Panc1 (cell line): ENCODE measurements around the gene SCGB1A1. TPM values are rescaled to one million over a fixed set of nuclear protein-coding genes. Genes with fewer than 3 reads are reported as not detected.
A peak's percentile ranks its signal among the peaks of the same experiment; 100 is the strongest.

Experiments used
- ATAC-seq: fragments of 200-7000 bp; cut with Tn5 transposase; 2 replicates; pipeline ENCODE4 v1.9.1; 2020; ENCODE audit warnings: mild to moderate bottlenecking, moderate library complexity
- BruUV-seq: library from RNA; stranded (reverse); fragments of 400-500 nt; replicated peaks from 2 replicates; lab custom pipeline; 2021; lab: Mats Ljungman, UMichigan
- CTCF ChIA-PET: fragments of 300-600 bp; sonication (Branson Sonifier 250); formaldehyde crosslinking; loops from one replicate; lab custom pipeline; 2022; ENCODE audit warnings: antibody characterized with exemption; lab: Charles Lee
- POLR2A ChIA-PET: fragments of 300-600 bp; sonication (Branson Sonifier 250); formaldehyde crosslinking; loops from one replicate; lab custom pipeline; 2022; ENCODE audit warnings: antibody characterized with exemption; lab: Charles Lee
- DNase-seq: peaks from one replicate; pipeline ENCODE4 v3.0.0-alpha.2; 2010; ENCODE audit warnings: low read depth, low spot score
- H3K27ac ChIP-seq: 2 replicates; pipeline ENCODE4 v1.5.1; 2011; ENCODE audit warnings: mild to moderate bottlenecking, low read length, inconsistent platforms
- H3K27me3 ChIP-seq: fragments of 200-500 bp; sonication (Bioruptor generic); 2 replicates; pipeline ENCODE4 v1.6.0; 2014; ENCODE audit warnings: low read length, inconsistent platforms; ENCODE audit not compliant: control insufficient read depth, insufficient read depth
- H3K36me3 ChIP-seq: fragments of 200-500 bp; sonication (Bioruptor generic); 2 replicates; pipeline ENCODE4 v1.5.1; 2014; ENCODE audit warnings: inconsistent platforms, mild to moderate bottlenecking, low read length, moderate library complexity; ENCODE audit not compliant: control insufficient read depth, insufficient read depth
- H3K4me1 ChIP-seq: 2 replicates; pipeline ENCODE4 v1.5.1; 2011; ENCODE audit warnings: inconsistent platforms, mild to moderate bottlenecking, low read length, moderate library complexity; ENCODE audit not compliant: control insufficient read depth, insufficient read depth
- H3K4me3 ChIP-seq, 2 experiments: 2 replicates each; pipeline ENCODE4 v1.5.1; 2011 to 2012; ENCODE audit warnings: low read depth in 2 of 2, low read length in 2 of 2, mild to moderate bottlenecking in 2 of 2, inconsistent platforms in 1 of 2, moderate library complexity in 1 of 2
- H3K9me3 ChIP-seq: fragments of 200-500 bp; sonication (Bioruptor generic); 2 replicates; pipeline ENCODE4 v1.5.1; 2014; ENCODE audit warnings: low read depth, mild to moderate bottlenecking, inconsistent platforms, low read length, moderate library complexity; ENCODE audit not compliant: control insufficient read depth, insufficient read depth
- POLR2AphosphoS5 ChIP-seq: IDR thresholded peaks from 2 replicates; pipeline ENCODE4 v1.6.1; 2012; ENCODE audit warnings: mild to moderate bottlenecking, low read depth, low read length, moderate library complexity
- SIN3A ChIP-seq: IDR thresholded peaks from 2 replicates; pipeline ENCODE4 v1.6.1; 2012; ENCODE audit warnings: low read depth, mild to moderate bottlenecking, low read length, moderate library complexity, borderline replicate concordance; ENCODE audit not compliant: insufficient read depth
- TCF7L2 ChIP-seq: IDR thresholded peaks from 2 replicates; pipeline ENCODE4 v1.6.1; 2011; ENCODE audit warnings: mild to moderate bottlenecking, low read depth, low read length, inconsistent platforms
- in situ Hi-C: cut with HindIII; loops from 2 replicates; pipeline ENCODE4 v1.10.0; 2016; ENCODE audit warnings: low sequenced_read_pairs, low pct_unique_long_range_greater_than_20kb
- intact Hi-C: fragments of 100-400 bp; cut with micrococcal nuclease; formaldehyde crosslinking; loops from one replicate; pipeline ENCODE4 v1.10.0; 2022; ENCODE audit not compliant: unreplicated experiment
- total RNA-seq: library from RNA; stranded (reverse); gene quantifications from one replicate; pipeline ENCODE4 v1.2.1, GENCODE V29; 2021; ENCODE audit not compliant: unreplicated experiment
- TF ChIP-seq, protein P1 (sequence below): fragments of 450-650 bp; IDR thresholded peaks from 2 replicates; pipeline ENCODE4 v1.5.1; 2017; ENCODE audit warnings: mild to moderate bottlenecking
- TF ChIP-seq, protein P2 (sequence below), 2 experiments: IDR thresholded peaks; 2 replicates each; pipeline ENCODE4 v1.6.1; 2011 to 2012; ENCODE audit warnings: low read depth in 2 of 2, control low read depth in 1 of 2, low read length in 1 of 2, mild to moderate bottlenecking in 1 of 2, moderate library complexity in 1 of 2; ENCODE audit not compliant: insufficient read depth in 1 of 2

SCGB1A1 gene
- total RNA-seq, 1 experiment from 2014 or later, result 1.1 TPM

- intact Hi-C loops (no loop called here), in situ Hi-C loops (no loop called here)
- POLR2A ChIA-PET, result interaction anchor here (0.7 kb wide), 1 partner anchor 115 kb away, joined by 8 read pairs; no protein-coding TSS in a partner anchor
- Histone ChIP-seq H3K27me3 (no peaks in the 10 kb centered on the region), H3K4me1 (peaks cover 39% of the 10 kb centered on the region), H3K27ac (peak overlapping the region; percentile 79), H3K4me3 (no peak overlapping the region), H3K36me3 (no peaks in the 10 kb centered on the region), H3K9me3 (no peaks in the 10 kb centered on the region)
- BruUV-seq, result no TSS peak
- ATAC-seq, result no peak
- CTCF ChIA-PET, result no interaction called here
- DNase-seq, result no peak
- TF ChIP-seq, protein P1, sequence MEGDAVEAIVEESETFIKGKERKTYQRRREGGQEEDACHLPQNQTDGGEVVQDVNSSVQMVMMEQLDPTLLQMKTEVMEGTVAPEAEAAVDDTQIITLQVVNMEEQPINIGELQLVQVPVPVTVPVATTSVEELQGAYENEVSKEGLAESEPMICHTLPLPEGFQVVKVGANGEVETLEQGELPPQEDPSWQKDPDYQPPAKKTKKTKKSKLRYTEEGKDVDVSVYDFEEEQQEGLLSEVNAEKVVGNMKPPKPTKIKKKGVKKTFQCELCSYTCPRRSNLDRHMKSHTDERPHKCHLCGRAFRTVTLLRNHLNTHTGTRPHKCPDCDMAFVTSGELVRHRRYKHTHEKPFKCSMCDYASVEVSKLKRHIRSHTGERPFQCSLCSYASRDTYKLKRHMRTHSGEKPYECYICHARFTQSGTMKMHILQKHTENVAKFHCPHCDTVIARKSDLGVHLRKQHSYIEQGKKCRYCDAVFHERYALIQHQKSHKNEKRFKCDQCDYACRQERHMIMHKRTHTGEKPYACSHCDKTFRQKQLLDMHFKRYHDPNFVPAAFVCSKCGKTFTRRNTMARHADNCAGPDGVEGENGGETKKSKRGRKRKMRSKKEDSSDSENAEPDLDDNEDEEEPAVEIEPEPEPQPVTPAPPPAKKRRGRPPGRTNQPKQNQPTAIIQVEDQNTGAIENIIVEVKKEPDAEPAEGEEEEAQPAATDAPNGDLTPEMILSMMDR, result no peak
- no peak for TF ChIP-seq POLR2AphosphoS5
- TF ChIP-seq TCF7L2, result no peak
- TF ChIP-seq SIN3A, result no peak
- TF ChIP-seq, protein P2, sequence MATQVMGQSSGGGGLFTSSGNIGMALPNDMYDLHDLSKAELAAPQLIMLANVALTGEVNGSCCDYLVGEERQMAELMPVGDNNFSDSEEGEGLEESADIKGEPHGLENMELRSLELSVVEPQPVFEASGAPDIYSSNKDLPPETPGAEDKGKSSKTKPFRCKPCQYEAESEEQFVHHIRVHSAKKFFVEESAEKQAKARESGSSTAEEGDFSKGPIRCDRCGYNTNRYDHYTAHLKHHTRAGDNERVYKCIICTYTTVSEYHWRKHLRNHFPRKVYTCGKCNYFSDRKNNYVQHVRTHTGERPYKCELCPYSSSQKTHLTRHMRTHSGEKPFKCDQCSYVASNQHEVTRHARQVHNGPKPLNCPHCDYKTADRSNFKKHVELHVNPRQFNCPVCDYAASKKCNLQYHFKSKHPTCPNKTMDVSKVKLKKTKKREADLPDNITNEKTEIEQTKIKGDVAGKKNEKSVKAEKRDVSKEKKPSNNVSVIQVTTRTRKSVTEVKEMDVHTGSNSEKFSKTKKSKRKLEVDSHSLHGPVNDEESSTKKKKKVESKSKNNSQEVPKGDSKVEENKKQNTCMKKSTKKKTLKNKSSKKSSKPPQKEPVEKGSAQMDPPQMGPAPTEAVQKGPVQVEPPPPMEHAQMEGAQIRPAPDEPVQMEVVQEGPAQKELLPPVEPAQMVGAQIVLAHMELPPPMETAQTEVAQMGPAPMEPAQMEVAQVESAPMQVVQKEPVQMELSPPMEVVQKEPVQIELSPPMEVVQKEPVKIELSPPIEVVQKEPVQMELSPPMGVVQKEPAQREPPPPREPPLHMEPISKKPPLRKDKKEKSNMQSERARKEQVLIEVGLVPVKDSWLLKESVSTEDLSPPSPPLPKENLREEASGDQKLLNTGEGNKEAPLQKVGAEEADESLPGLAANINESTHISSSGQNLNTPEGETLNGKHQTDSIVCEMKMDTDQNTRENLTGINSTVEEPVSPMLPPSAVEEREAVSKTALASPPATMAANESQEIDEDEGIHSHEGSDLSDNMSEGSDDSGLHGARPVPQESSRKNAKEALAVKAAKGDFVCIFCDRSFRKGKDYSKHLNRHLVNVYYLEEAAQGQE (IDR thresholded peaks at IDR 0.05; ENCODE audit: insufficient read depth in 1 of 2, low read depth in 2 of 2, low read length in 1 of 2), result no peak
Observed at GRCh38 chr11:62438641-62439040, 19.8 kb downstream of the SCGB1A1 start.

- Histone ChIP-seq H3K36me3 (no peaks in the 10 kb centered on the region), H3K4me1 (peaks cover 36% of the 10 kb centered on the region), H3K27me3 (no peaks in the 10 kb centered on the region), H3K9me3 (no peaks in the 10 kb centered on the region), H3K27ac (peak overlapping the region; percentile 89), H3K4me3 (no peak overlapping the region)
- intact Hi-C loops (no loop called here), in situ Hi-C loops (no loop called here)
- BruUV-seq, result no TSS peak
- no peak for DNase-seq
- CTCF ChIA-PET, result no interaction called here
- TF ChIP-seq SIN3A (no peak), POLR2AphosphoS5 (no peak; the same call in 1 of the 2 replicates), TCF7L2 (no peak)
- TF ChIP-seq, protein P2 (IDR thresholded peaks at IDR 0.05; ENCODE audit: insufficient read depth in 1 of 2, low read depth in 2 of 2, low read length in 1 of 2), result no peak
- TF ChIP-seq, protein P1, result no peak
- peak; percentile 65 for ATAC-seq
- POLR2A ChIA-PET, result interaction anchor here (1.2 kb wide), 1 partner anchor 13 kb away, joined by 6 read pairs; no protein-coding TSS in a partner anchor
Observed at GRCh38 chr11:62439785-62440602, 21.2 kb downstream of the SCGB1A1 start.
